Endodermal cell (in vitro differentiated cells): ENCODE measurements around the gene EVX2. TPM values are rescaled to one million over a fixed set of nuclear protein-coding genes. Genes with fewer than 3 reads are reported as not detected.
A peak's percentile ranks its signal among the peaks of the same experiment; 100 is the strongest.

Experiments
- DNase-seq: peaks from one replicate; pipeline ENCODE4 v3.0.0-alpha.2; 2017
- H3K27ac ChIP-seq: 2 replicates; pipeline ENCODE4 v1.5.1; 2013; ENCODE audit warnings: mild to moderate bottlenecking, low read depth, low read length, moderate library complexity
- H3K27me3 ChIP-seq: 2 replicates; pipeline ENCODE4 v1.6.1; 2013; ENCODE audit warnings: mild to moderate bottlenecking, low read length, moderate library complexity; ENCODE audit not compliant: insufficient read depth, control insufficient read depth, poor library complexity, severe bottlenecking
- H3K36me3 ChIP-seq: 2 replicates; pipeline ENCODE4 v1.7.0; 2013; ENCODE audit warnings: mild to moderate bottlenecking, low read length, moderate library complexity; ENCODE audit not compliant: control insufficient read depth, insufficient read depth
- H3K4me1 ChIP-seq: one replicate; pipeline ENCODE4 v1.7.0; 2013; ENCODE audit warnings: low read length; ENCODE audit not compliant: control insufficient read depth, insufficient read depth
- H3K4me3 ChIP-seq: 2 replicates; pipeline ENCODE4 v1.5.1; 2013; ENCODE audit warnings: mild to moderate bottlenecking, low read length, moderate library complexity
- H3K9ac ChIP-seq: 2 replicates; pipeline ENCODE4 v1.6.1; 2013; ENCODE audit warnings: mild to moderate bottlenecking, low read length, moderate library complexity; ENCODE audit not compliant: poor library complexity, severe bottlenecking; ENCODE audit errors: extremely low read depth
- H3K9me3 ChIP-seq: 2 replicates; pipeline ENCODE4 v1.6.1; 2013; ENCODE audit warnings: mild to moderate bottlenecking, low read length, moderate library complexity; ENCODE audit not compliant: control insufficient read depth
- H3K27ac Mint-ChIP-seq: 2 replicates; pipeline ENCODE4 v1.8.0; 2020; ENCODE audit warnings: mixed read lengths
- H3K27me3 Mint-ChIP-seq: 2 replicates; pipeline ENCODE4 v1.8.0; 2021; ENCODE audit warnings: mild to moderate bottlenecking, mixed read lengths; ENCODE audit not compliant: insufficient read depth
- H3K36me3 Mint-ChIP-seq: 2 replicates; pipeline ENCODE4 v1.8.0; 2020; ENCODE audit warnings: low read depth, mixed read lengths
- H3K4me1 Mint-ChIP-seq: 2 replicates; pipeline ENCODE4 v1.8.0; 2020; ENCODE audit warnings: mixed read lengths
- H3K4me3 Mint-ChIP-seq: 2 replicates; pipeline ENCODE4 v1.8.0; 2020; ENCODE audit warnings: mild to moderate bottlenecking, moderate library complexity, mixed read lengths
- H3K9me3 Mint-ChIP-seq: 2 replicates; pipeline ENCODE4 v1.8.0; 2020; ENCODE audit warnings: mild to moderate bottlenecking, mixed read lengths
- WGBS, 2 experiments: methylation state at CpG; one replicate each; pipeline versions ENCODE4 v1.1.5 to v1.1.7; 2013; ENCODE audit warnings: missing lambda C conversion rate in 2 of 2, mixed read lengths in 1 of 2; ENCODE audit not compliant: insufficient coverage in 1 of 2, insufficient read length in 1 of 2; 5-methylcytosine and 5-hydroxymethylcytosine counted together
- total RNA-seq, 2 donors: library from RNA; stranded (reverse); fragmentation: NEBNext Ultra II Directional in 1 of 2; extraction: Animal tissue kit (Norgen Biotek cat#: 25700) in 1 of 2; gene quantifications; 2 replicates in 1 of 2; 3 replicates in 1 of 2; pipeline ENCODE4 v1.2.1, GENCODE V29; 2021
- TF ChIP-seq, protein P1 (sequence below): fragments of 200-600 bp; sonication (generic); conservative IDR thresholded peaks from 2 replicates; pipeline ENCODE4 v1.5.0; 2021; ENCODE audit warnings: antibody characterized with exemption, mild to moderate bottlenecking

The EVX2 gene
- total RNA-seq, 2 donors from 2014 or later: not detected

GRCh38 chr2:176121190-176122051 is 37.7 kb upstream of the EVX2 start:
- Mint-ChIP-seq H3K9me3 (peaks cover 9% of the 10 kb centered on the region), H3K36me3 (no peaks in the 10 kb centered on the region), H3K4me3 (no peak overlapping the region), H3K27me3 (peaks cover 99% of the 10 kb centered on the region), H3K4me1 (no peaks in the 10 kb centered on the region), H3K27ac (no peak overlapping the region)
- Histone ChIP-seq H3K4me1 (no peaks in the 10 kb centered on the region), H3K9me3 (peaks cover 10% of the 10 kb centered on the region), H3K27ac (no peak overlapping the region), H3K9ac (no peak overlapping the region), H3K36me3 (no peaks in the 10 kb centered on the region), H3K27me3 (peaks cover 100% of the 10 kb centered on the region), H3K4me3 (no peak overlapping the region)
- TF ChIP-seq, protein P1, sequence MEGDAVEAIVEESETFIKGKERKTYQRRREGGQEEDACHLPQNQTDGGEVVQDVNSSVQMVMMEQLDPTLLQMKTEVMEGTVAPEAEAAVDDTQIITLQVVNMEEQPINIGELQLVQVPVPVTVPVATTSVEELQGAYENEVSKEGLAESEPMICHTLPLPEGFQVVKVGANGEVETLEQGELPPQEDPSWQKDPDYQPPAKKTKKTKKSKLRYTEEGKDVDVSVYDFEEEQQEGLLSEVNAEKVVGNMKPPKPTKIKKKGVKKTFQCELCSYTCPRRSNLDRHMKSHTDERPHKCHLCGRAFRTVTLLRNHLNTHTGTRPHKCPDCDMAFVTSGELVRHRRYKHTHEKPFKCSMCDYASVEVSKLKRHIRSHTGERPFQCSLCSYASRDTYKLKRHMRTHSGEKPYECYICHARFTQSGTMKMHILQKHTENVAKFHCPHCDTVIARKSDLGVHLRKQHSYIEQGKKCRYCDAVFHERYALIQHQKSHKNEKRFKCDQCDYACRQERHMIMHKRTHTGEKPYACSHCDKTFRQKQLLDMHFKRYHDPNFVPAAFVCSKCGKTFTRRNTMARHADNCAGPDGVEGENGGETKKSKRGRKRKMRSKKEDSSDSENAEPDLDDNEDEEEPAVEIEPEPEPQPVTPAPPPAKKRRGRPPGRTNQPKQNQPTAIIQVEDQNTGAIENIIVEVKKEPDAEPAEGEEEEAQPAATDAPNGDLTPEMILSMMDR: no peak
- peak; percentile 75 for DNase-seq
- 4 to 7% methylated on average over 16 to 53 of the region's 53 CpGs for WGBS, 2 experiments

- H3K4me3 ChIP-seq: no peak overlapping the region
- whole genome bisulfite sequencing, 2 experiments: 18 to 24% methylated on average over 6 to 13 of the region's 13 CpGs
- peaks cover 100% of the 10 kb centered on the region for H3K27me3 ChIP-seq
- no peaks in the 10 kb centered on the region for H3K4me1 ChIP-seq
- H3K36me3 ChIP-seq: no peaks in the 10 kb centered on the region
- no peak overlapping the region for H3K4me3 Mint-ChIP-seq
- peaks cover 13% of the 10 kb centered on the region for H3K9me3 Mint-ChIP-seq
- no peak overlapping the region for H3K27ac Mint-ChIP-seq
- no peak overlapping the region for H3K27ac ChIP-seq
- H3K36me3 Mint-ChIP-seq: no peaks in the 10 kb centered on the region
- TF ChIP-seq, protein P1: peak; percentile 27
- H3K4me1 Mint-ChIP-seq: no peaks in the 10 kb centered on the region
- no peak overlapping the region for H3K9ac ChIP-seq
- DNase-seq: peak; percentile 48
- peaks cover 10% of the 10 kb centered on the region for H3K9me3 ChIP-seq
- H3K27me3 Mint-ChIP-seq: peaks cover 99% of the 10 kb centered on the region
Measured at GRCh38 chr2:176120364-176121189, 36.8 kb upstream of the EVX2 start.

- Histone ChIP-seq H3K9me3 (peaks cover 10% of the 10 kb centered on the region), H3K9ac (no peak overlapping the region), H3K27me3 (peaks cover 100% of the 10 kb centered on the region), H3K27ac (no peak overlapping the region), H3K4me3 (no peak overlapping the region), H3K36me3 (no peaks in the 10 kb centered on the region), H3K4me1 (no peaks in the 10 kb centered on the region)
- no peaks in the 10 kb centered on the region for H3K36me3 Mint-ChIP-seq
- DNase-seq: peak; percentile 85
- no peaks in the 10 kb centered on the region for H3K4me1 Mint-ChIP-seq
- no peak overlapping the region for H3K4me3 Mint-ChIP-seq
- H3K9me3 Mint-ChIP-seq: peaks cover 13% of the 10 kb centered on the region
- WGBS, 2 experiments: 7 to 16% methylated on average over 17 to 24 of the region's 24 CpGs
- peaks cover 99% of the 10 kb centered on the region for H3K27me3 Mint-ChIP-seq
- TF ChIP-seq, protein P1: peak; percentile 78
- no peak overlapping the region for H3K27ac Mint-ChIP-seq
Measured at GRCh38 chr2:176118601-176119339, 35.0 kb upstream of the EVX2 start.
